ENCODE measurements around the gene PLCH1.

PLCH1 gene

GRCh38 chr3:155682426-155683343, 62.2 kb downstream of the PLCH1 start:
- Histone ChIP-seq H3K27me3 (ENCODE audit: insufficient read depth, poor library complexity, severe bottlenecking) (no peaks in the 10 kb centered on the region), H3K4me3 (replicated peaks; ENCODE audit: insufficient read depth, low read length) (no peak overlapping the region), H3K27ac (replicated peaks) (no peak overlapping the region)
- DNase-seq (ENCODE audit: low read depth in 1 of 2, low spot score in 1 of 2): peak in 1 of 2 experiments; percentile 41
- no peak for TF ChIP-seq REST (IDR thresholded peaks at IDR 0.05; ENCODE audit: insufficient replicate concordance, low read depth)
- peak; percentile 36; the same call in 1 of the 2 replicates for TF ChIP-seq SPI1 (IDR thresholded peaks at IDR 0.05; ENCODE audit: borderline replicate concordance, low read depth)
- no peak for TF ChIP-seq POLR2AphosphoS5 (IDR thresholded peaks at IDR 0.05; ENCODE audit: low read depth)
- TF ChIP-seq GABPA (IDR thresholded peaks at IDR 0.05; ENCODE audit: low read depth): no peak
- TF ChIP-seq CTCF (IDR thresholded peaks at IDR 0.05; ENCODE audit: insufficient read depth, low read length): no peak

- TF ChIP-seq REST (IDR thresholded peaks at IDR 0.05; ENCODE audit: insufficient replicate concordance, low read depth) (no peak), GABPA (IDR thresholded peaks at IDR 0.05; ENCODE audit: low read depth) (no peak), POLR2AphosphoS5 (IDR thresholded peaks at IDR 0.05; ENCODE audit: low read depth) (no peak), CTCF (IDR thresholded peaks at IDR 0.05; ENCODE audit: insufficient read depth, low read length) (no peak), SPI1 (IDR thresholded peaks at IDR 0.05; ENCODE audit: borderline replicate concordance, low read depth) (no peak)
- Histone ChIP-seq H3K27ac (replicated peaks) (no peak overlapping the region), H3K27me3 (ENCODE audit: insufficient read depth, poor library complexity, severe bottlenecking) (no peaks in the 10 kb centered on the region), H3K4me3 (replicated peaks; ENCODE audit: insufficient read depth, low read length) (no peak overlapping the region)
- no peak for DNase-seq (ENCODE audit: low read depth in 1 of 2, low spot score in 1 of 2)
These were observed 68.5 kb downstream of the PLCH1 start for GRCh38 chr3:155676252-155676981.

DNA sequence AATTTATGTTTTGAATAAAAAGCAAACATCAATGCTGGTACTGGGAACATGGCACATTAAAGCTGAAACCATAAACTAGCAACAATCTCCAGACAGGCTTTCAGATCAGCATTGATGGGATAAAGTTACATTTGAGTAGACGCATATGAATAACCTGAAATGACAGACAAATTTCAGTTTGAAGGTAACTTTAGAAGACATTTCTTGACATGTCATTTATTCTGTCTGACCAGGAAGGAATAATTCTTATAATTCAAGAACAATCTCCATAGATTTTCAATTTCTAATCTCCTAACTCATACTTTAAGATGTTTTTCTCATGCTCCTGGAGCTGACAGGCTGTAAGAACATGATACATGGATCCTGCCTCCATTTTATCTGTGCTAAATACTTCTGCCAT, 69.8 kb downstream of the PLCH1 start:
- H3K4me3 ChIP-seq (replicated peaks; ENCODE audit: insufficient read depth, low read length): no peak overlapping the region
- H3K27me3 ChIP-seq (ENCODE audit: insufficient read depth, poor library complexity, severe bottlenecking): no peaks in the 10 kb centered on the region
- no peak for TF ChIP-seq REST (IDR thresholded peaks at IDR 0.05; ENCODE audit: insufficient replicate concordance, low read depth)
- TF ChIP-seq SPI1 (IDR thresholded peaks at IDR 0.05; ENCODE audit: borderline replicate concordance, low read depth): no peak
- TF ChIP-seq GABPA (IDR thresholded peaks at IDR 0.05; ENCODE audit: low read depth): no peak
- TF ChIP-seq CTCF (IDR thresholded peaks at IDR 0.05; ENCODE audit: insufficient read depth, low read length): no peak
- no peak for TF ChIP-seq POLR2AphosphoS5 (IDR thresholded peaks at IDR 0.05; ENCODE audit: low read depth)
- DNase-seq (ENCODE audit: low read depth in 1 of 2, low spot score in 1 of 2): no peak
- H3K27ac ChIP-seq (replicated peaks): no peak overlapping the region

Measured in HL-60 (cell line).